ENCODE measurements around the gene TTI1. TPM values are rescaled to one million over a fixed set of nuclear protein-coding genes. Genes with fewer than 3 reads are reported as not detected.

Gene TTI1
- total and polyA plus RNA-seq, 9 of the 15 experiments (the other 6 are each of a cell fraction or from before 2014, with no cell fraction given), result 9.8 to 55.1 (median 39.4) TPM

DNA sequence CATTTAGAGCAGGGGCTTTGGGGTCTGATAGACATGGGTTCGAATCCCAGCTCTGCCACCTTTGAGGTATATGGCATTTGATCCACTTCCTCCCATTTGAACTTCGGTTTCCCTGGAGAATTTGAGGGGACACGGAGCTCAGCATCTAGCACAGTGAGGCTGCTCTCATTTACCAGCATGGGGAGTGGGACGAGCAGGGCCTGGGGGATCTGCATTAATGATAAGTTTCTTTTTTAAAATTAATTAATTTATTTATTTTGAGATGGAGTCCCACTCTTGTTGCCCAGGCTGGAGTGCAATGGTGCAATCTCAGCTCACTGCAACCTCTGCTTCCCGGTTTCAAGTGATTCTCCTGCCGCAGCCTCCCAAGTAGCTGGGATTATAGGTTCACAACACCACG, 77.7 kb downstream of the TTI1 start:
- in situ Hi-C loops (cut with MboI) (no loop called here), intact Hi-C loops (cut with micrococcal nuclease) (no loop called here)
- no peaks in the 10 kb centered on the region for H3K9me1 ChIP-seq (ENCODE audit: control insufficient read depth, insufficient read depth, low read length)
- DNase-seq (ENCODE audit: extremely low read depth in 1 of 4, low spot score in 3 of 4), result no peak
- no peaks in the 10 kb centered on the region for H3K9me3 ChIP-seq (replicated peaks; ENCODE audit: control insufficient read depth, insufficient read depth, low read depth, low read length)
- H3K4me3 ChIP-seq, result no peak overlapping the region
- 1% methylated on average over 7 of the region's 7 CpGs for WGBS (ENCODE audit: insufficient coverage, low coverage, missing lambda C conversion rate)
- H3K27ac ChIP-seq (ENCODE audit: extremely low read depth, low read depth, low read length), result no peak overlapping the region
- no peak overlapping the region for H3K4me2 ChIP-seq (ENCODE audit: insufficient read depth, low read length)
- no peaks in the 10 kb centered on the region for H3K36me3 ChIP-seq (ENCODE audit: control insufficient read depth, insufficient read depth, low read length)
- H2AFZ ChIP-seq (ENCODE audit: low read depth, low read length), result no peak overlapping the region
- H3K4me1 ChIP-seq (replicated peaks in 1 of 2; ENCODE audit: control insufficient read depth in 2 of 2, insufficient read depth in 2 of 2, low read length in 2 of 2), result peaks cover 0 to 9% of the 10 kb centered on the region in 2 experiments; a peak in 2 of 5 replicates
- no peaks in the 10 kb centered on the region for H3K79me2 ChIP-seq (ENCODE audit: control insufficient read depth, insufficient read depth, low read length)
- no peak for TF ChIP-seq U2AF1 (optimal IDR thresholded peaks at IDR 0.05; ENCODE audit: low read depth, low read length)
- no peak overlapping the region for H3K9ac ChIP-seq (ENCODE audit: insufficient read depth in 1 of 2, low read depth in 2 of 2, low read length in 2 of 2)
- BruUV-seq (replicated peaks), result no TSS peak
- ChIA-PET POLR2A (no interaction called here), CTCF (ENCODE audit: low intra/inter-chr PET ratio) (no interaction called here)
- H3K27me3 ChIP-seq (ENCODE audit: control insufficient read depth in 2 of 2, insufficient read depth in 2 of 2, low read length in 2 of 2), result peaks cover 12 to 16% of the 10 kb centered on the region in 2 experiments; a peak in 4 of 5 replicates
- no peak for ATAC-seq
- H4K20me1 ChIP-seq (replicated peaks; ENCODE audit: control insufficient read depth, insufficient read depth, low read length), result no peaks in the 10 kb centered on the region
- FAIRE-seq, result no peak

DNA sequence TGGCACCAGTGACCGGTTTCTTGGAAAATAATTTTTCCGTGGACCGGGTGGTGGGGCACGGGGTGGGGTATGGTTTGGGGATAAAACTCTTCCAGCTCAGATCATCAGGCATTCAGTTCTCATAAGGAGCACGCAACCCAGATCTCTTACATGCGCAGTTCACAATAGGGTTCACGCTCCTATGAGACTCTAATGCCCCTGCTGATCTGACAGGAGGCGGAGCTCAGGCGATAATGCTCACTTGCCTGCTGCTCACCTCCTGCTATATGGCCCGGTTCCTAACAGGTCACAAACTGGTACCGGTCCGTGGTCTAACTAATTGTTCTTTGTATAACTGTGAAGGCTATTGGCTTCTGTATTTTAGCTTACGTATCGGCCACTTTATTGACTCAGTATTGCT, 78.6 kb downstream of the TTI1 start:
- WGBS (ENCODE audit: insufficient coverage, low coverage, missing lambda C conversion rate), result 14% methylated on average over 14 of the region's 14 CpGs
- Histone ChIP-seq H4K20me1 (replicated peaks; ENCODE audit: control insufficient read depth, insufficient read depth, low read length) (no peaks in the 10 kb centered on the region), H3K79me2 (ENCODE audit: control insufficient read depth, insufficient read depth, low read length) (no peaks in the 10 kb centered on the region), H3K36me3 (ENCODE audit: control insufficient read depth, insufficient read depth, low read length) (no peaks in the 10 kb centered on the region), H3K4me1 (replicated peaks in 1 of 2; ENCODE audit: control insufficient read depth in 2 of 2, insufficient read depth in 2 of 2, low read length in 2 of 2) (peaks cover 0 to 9% of the 10 kb centered on the region in 2 experiments; a peak in 3 of 5 replicates), H3K27me3 (ENCODE audit: control insufficient read depth in 2 of 2, insufficient read depth in 2 of 2, low read length in 2 of 2) (peaks cover 16 to 25% of the 10 kb centered on the region in 2 experiments), H3K9me3 (replicated peaks; ENCODE audit: control insufficient read depth, insufficient read depth, low read depth, low read length) (no peaks in the 10 kb centered on the region), H3K9ac (ENCODE audit: insufficient read depth in 1 of 2, low read depth in 2 of 2, low read length in 2 of 2) (no peak overlapping the region), H3K4me3 (no peak overlapping the region), H3K9me1 (ENCODE audit: control insufficient read depth, insufficient read depth, low read length) (no peaks in the 10 kb centered on the region), H3K27ac (ENCODE audit: extremely low read depth, low read depth, low read length) (no peak overlapping the region), H3K4me2 (ENCODE audit: insufficient read depth, low read length) (no peak overlapping the region), H2AFZ (ENCODE audit: low read depth, low read length) (no peak overlapping the region)
- no peak for FAIRE-seq
- DNase-seq (ENCODE audit: extremely low read depth in 1 of 4, low spot score in 3 of 4), result no peak
- no TSS peak for BruUV-seq (replicated peaks)
- ATAC-seq, result no peak
- POLR2A ChIA-PET, result interaction anchor here (1.0 kb wide), 1 partner anchor 27 kb away, joined by 4 read pairs; no protein-coding TSS in a partner anchor
- CTCF ChIA-PET (ENCODE audit: low intra/inter-chr PET ratio), result no interaction called here
- in situ Hi-C loops (cut with MboI), result no loop called here
- intact Hi-C loops (cut with micrococcal nuclease), result no loop called here
- TF ChIP-seq, protein P1, sequence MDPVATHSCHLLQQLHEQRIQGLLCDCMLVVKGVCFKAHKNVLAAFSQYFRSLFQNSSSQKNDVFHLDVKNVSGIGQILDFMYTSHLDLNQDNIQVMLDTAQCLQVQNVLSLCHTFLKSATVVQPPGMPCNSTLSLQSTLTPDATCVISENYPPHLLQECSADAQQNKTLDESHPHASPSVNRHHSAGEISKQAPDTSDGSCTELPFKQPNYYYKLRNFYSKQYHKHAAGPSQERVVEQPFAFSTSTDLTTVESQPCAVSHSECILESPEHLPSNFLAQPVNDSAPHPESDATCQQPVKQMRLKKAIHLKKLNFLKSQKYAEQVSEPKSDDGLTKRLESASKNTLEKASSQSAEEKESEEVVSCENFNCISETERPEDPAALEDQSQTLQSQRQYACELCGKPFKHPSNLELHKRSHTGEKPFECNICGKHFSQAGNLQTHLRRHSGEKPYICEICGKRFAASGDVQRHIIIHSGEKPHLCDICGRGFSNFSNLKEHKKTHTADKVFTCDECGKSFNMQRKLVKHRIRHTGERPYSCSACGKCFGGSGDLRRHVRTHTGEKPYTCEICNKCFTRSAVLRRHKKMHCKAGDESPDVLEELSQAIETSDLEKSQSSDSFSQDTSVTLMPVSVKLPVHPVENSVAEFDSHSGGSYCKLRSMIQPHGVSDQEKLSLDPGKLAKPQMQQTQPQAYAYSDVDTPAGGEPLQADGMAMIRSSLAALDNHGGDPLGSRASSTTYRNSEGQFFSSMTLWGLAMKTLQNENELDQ (CRISPR knock-in tag; IDR thresholded peaks at IDR 0.05; ENCODE audit: borderline replicate concordance), result no peak
- TF ChIP-seq KLF13 (tag; IDR thresholded peaks at IDR 0.05; ENCODE audit: borderline replicate concordance, low read depth) (no peak), BDP1 (IDR thresholded peaks at IDR 0.05; ENCODE audit: insufficient read depth, insufficient read length) (no peak), USF2 (CRISPR knock-in tag; IDR thresholded peaks at IDR 0.05) (no peak), RHOXF2B (CRISPR knock-in tag; conservative IDR thresholded peaks at IDR 0.05) (no peak), NFE2 (IDR thresholded peaks at IDR 0.05; ENCODE audit: low read depth) (no peak), ZNF263 (CRISPR knock-in tag; IDR thresholded peaks at IDR 0.05; ENCODE audit: borderline replicate concordance) (no peak)
